H54 (cell line): Measurements from ENCODE around the gene RUBCN.

Experiments
- DNase-seq: peaks from one replicate; pipeline ENCODE4 v3.0.0; 2011; ENCODE audit warnings: low spot score, mixed read lengths; ENCODE audit not compliant: insufficient read length
- FAIRE-seq: peaks from 3 replicates; lab custom pipeline; 2011; peaks lifted over from hg19 to GRCh38; lab: Jason Lieb, UNC
- POLR2A ChIP-seq: IDR thresholded peaks from 2 replicates; pipeline ENCODE4 v1.6.1; 2011; ENCODE audit warnings: low read depth, mild to moderate bottlenecking, low read length

Gene RUBCN

DNA sequence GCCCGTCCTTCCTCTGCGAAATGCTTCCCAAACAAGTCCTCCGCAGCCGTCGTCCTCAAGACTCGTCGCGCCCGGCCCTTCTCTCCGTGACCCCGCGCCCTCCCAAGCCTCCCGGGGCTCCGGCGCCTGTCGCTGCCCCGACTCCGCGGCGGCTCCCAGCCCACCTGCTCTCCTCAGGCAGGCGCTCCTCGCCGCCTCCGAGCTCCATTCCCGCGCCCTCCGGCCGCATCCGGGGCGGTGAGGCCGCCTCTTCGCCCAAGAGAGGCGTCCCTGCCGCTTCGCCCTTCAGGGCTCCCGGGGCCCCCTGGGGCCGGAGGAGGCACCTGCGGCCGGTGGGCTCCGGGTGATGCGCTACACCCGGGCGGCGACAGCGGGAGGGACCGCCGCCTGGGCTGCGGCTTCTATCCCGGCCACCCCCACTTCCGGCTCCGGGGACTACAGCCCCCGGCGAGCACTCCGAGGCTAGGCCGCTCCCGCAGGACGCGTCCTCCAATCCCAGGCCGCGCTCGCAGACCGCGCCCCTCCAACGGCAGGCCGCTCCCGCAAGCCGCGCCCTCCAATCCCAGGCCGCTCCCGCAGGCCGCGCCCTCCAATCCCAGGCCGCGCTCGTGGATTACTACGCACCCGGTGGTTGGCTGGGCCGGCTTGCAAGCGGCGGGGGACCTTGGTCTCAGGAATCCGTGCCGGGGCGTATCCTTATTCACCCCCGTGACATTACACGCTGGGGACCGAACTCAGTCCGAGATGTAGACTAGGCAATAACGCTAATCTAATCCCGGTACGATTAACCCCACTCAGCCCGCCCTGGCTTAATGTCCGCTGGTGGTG, at the start of gene RUBCN:
TSS of gene RUBCN (minus strand) at position 414 of the 828 bp plus-strand sequence. CDS start at position 229, 185 bp downstream.
- peak; percentile 49; the same call in 1 of the 2 replicates for TF ChIP-seq POLR2A
- DNase-seq, result peak; percentile 98
- peak; percentile 78 for FAIRE-seq

DNA sequence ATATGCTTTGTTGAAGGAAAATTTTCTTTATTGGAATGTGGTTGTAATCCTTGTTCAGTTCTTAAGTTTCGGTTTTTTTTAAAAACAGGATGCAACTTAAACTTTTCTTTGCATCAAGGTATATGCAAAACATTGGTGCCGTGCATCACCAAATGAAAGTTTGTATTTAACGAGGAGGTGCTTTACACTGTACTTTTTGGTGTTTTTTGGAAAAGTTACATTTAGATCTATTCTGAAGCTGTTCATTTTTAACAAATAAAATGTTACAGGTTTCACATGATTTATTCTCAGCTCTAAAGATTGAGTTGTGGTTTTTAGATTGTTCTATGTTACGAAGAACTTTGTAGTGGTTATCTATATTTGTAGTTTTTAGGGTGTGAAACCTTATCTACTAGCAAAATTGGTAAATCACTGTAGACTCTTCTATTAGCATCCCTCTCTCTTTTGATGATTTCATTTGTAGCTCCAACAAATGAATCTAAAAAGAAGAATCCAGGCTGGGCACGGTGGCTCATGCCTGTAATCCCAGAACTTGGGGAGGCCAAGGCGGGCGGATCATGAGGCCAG, 47.4 kb upstream of the RUBCN start:
- FAIRE-seq (no peak), DNase-seq (no peak)
- no peak for TF ChIP-seq POLR2A

DNA sequence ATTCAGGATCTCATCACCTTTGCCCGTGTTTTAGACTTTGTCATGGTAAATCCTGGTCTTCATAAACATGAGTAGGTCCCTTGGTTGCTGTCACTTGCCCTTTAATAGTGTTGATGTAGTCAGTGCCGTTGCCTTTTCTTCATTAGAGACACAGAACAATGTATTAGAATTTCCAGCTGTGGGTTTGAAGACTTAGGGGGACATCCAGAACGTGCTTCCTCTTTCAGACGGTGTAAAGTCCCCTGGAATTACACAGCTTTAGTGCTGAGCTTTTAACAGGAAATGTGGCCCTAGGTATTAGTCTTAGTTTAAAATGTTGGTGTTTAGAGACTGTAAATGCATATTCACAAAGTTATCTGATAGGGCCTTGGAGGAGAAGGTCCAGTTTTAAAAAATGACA, 45.5 kb upstream of the RUBCN start:
- DNase-seq (no peak), FAIRE-seq (no peak)
- TF ChIP-seq POLR2A, result no peak

DNA sequence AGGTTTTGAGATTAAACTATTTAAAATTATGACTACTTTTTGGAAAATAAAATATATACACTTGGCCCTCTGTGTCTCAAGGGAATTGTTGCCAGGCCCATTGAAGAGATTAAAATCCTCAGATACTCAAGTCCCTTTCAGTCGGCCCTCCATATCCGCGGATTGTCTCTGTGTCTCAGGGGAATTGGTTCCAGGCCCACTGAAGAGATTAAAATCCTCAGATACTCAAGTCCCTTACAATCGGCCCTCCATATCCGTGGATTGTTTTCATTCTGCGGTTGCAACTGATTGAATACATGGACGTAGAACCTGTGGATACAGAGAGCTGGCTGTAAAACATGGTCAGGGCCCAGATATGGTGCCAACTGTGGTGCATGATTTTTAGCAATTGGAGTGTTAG, 38.6 kb upstream of the RUBCN start:
- DNase-seq, result no peak
- no peak for FAIRE-seq

DNA sequence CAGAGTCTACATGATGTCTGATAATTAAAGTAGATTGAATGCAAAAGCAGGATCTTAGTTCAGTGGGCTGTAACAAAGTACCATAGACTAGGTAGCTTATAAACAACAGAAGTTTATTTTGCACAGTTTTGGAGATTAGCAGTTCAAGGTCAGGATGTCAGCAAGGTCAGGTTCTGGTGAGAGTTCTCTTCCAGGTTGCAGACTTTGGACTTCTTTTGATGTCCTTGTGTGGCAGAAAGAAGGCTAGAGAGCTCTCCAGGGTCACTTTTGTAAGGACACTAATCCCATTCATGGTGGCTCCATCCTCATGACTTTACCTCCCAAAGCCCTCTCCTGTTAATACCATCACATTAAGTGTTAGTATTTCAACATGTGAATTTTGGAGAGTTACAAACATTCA, 25.1 kb upstream of the RUBCN start:
- DNase-seq (no peak), FAIRE-seq (no peak)
- TF ChIP-seq POLR2A, result no peak

More for the DNA sequence above, 38.6 kb upstream of the RUBCN start:
- TF ChIP-seq POLR2A, result no peak

DNA sequence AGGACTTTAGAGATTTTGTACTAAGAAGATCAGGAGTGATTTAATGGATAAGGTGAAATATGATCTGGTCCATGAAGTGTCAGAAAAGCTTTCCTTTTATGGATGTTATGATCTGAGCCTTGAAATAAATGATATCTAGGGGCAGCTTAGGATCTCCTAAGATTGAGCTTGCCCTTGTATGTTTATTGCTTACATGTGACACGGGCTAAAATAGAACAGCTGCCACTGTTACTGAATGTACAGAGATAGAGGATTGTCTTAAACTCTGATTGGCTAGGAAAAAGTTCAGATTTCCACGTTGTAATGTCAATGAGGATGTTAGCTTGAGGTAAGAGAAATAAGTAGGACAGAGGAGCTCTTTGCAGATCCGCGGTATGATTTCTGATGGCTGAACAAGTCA, 21.8 kb upstream of the RUBCN start:
- FAIRE-seq (peak; percentile 23), DNase-seq (no peak)
- TF ChIP-seq POLR2A, result no peak

DNA sequence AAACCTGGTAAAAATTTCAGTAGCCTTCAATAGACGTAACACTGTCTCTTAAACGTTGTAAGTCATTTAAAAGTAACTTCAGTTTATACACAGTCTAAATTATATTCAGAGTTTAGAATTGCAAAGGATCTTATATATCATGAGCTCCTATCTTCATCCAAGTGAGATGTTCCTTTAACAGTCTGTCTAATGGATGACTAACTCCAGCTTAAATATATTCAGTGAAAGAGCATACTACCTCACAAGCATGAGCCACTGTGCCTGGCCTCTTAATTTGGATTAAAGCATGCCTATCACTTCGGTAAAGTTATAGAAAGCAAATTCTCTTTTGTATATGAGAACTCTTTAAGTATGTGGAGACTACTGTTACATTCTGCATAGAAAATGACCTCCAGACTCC, 20.0 kb upstream of the RUBCN start:
- TF ChIP-seq POLR2A, result no peak
- DNase-seq, result no peak
- no peak for FAIRE-seq

DNA sequence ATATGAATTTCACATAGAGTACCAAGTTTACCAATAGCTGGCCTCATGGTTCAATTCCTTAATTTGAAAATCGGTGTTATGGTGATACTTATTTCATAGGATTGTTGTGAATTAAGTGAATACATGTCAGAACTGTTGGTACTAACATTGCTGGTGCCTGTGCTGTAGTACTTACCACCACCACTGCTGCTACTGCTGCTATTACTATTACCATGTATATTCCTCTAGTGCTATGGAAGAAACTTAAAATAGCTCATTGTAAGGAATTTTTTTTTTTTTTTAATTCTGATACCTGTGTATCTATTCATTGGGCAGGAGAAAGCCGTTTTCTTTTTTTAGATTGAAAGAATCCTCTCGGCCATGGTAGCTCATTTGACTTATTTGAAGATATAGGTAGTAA, 16.6 kb upstream of the RUBCN start:
- FAIRE-seq, result peak; percentile 50
- peak; percentile 36 for DNase-seq
- TF ChIP-seq POLR2A, result no peak

DNA sequence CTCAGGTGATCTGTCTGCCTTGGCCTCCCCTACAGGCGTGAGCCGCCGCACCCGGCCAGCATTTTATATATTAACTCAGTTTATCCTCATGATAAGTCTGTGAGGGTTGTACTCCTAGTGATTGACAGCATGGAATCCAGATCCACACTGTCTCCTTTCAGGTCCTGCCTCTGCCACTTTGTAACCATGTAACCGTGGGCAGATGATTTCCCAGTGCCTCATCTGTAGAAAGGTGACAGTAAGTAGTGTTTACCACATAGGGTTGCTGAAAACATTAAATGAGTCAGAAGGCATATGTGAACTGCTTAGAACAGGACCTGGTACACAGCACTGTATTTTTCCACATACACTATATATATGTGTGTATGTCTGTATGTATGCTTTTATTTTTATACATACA, 15.4 kb upstream of the RUBCN start:
- no peak for DNase-seq
- peak; percentile 38 for FAIRE-seq
- no peak for TF ChIP-seq POLR2A

DNA sequence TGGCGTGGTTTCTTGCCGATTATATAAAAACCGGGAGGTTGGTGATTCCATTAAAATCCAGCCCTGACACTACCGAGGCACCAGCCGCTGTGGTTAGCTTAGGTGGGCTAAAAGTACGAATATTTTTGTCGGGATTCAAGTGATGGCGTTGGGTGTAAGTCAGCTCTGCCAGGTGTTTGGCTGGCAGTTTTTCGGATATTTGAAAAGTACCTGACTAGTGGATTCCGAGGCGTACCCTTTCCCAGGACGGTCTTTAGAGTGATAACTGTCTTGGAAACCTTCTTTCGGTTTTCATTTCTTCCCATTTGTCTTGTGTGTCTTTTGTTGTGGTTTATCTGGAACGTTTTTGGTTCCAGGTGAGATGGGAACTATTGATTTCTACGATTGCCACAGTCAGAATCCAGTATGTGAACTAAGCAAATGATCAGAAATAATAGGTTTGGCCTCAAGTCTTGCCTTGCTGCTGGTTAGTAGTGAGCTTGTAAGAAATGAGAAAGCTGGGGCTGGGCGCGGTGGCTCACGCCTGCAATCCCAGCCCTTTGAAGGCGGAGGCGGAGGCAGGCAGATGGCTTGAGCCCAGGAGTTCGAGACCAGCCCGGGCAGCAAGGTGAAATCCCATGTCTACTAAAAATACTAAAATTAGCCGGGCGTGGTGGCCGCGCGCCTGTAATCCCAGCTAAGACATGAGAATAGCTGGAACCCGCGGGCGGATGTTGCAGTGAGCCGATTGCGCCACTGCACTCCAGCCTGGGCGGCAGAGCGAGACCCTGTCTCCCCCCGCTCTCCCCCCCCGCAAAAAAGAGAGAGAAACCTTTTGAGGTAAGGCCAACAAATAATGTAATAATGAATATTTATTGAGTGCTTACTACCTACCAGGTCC, 14.4 kb upstream of the RUBCN start:
- FAIRE-seq (peak; percentile 70), DNase-seq (no peak)
- no peak for TF ChIP-seq POLR2A

DNA sequence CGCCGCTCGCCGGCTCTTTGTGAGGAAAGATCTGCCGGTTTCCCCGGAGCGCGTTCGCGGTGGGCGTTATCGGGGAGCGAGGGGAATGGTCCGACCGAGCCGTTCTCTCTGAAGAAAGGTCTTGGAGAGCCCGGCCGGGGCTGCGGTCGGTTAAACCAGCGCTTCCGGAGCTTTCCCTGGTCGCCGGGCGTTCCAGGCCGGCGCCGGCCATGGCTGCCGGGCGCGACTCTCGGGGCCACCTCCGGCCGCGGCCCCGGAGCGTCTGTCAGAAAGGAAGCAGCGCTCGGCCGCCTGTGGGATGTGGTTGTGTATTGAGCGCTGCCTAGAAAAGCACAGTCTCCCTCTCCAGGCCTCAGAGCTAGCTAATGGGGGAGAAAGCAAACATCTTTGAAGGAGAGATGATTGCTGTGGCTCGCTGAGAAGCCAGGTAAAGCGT, 13.7 kb upstream of the RUBCN start:
- TF ChIP-seq POLR2A, result no peak
- DNase-seq, result peak; percentile 52
- FAIRE-seq, result no peak

DNA sequence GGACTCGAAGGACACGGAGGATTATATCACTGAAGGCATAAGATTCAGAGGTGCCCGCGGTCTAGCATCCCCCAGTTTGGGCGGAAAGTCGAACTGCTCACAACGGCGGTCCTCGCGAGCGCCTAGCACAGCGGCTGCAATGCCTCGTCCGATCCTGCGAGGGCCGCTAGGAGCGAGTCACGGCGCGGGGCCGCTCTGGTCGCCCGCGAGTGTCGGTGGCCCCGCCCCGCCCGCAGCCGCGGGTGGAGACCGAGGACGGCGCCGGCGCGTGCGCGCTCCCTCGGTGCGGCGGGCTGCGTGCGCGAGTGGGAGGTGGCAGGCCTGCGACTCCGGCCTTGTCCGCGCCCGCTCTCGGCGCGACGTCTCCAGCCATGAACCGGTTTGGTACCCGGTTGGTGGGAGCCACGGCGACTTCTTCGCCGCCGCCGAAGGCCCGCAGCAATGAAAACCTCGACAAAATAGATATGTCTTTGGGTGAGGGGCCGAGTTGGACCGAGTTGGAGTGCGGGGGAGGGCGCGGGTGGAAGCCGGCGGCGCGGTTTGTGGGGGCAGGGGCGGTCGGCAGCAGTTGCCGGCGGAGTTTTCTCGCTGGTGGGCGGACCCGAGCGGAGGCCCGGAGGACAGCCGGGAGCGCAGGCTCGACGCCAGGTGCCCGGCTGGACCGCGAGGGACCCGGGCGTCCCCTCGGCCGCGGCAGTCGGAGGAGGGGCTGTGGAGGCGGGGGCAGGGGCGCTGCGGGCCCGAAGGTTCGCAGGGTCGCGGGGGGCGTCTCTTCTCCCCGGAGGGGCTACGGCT, 13.1 kb upstream of the RUBCN start, which contains the start of gene FYTTD1:
TSS of gene FYTTD1 (plus strand) at position 283 of the 795 bp plus-strand sequence. CDS start at position 372, 89 bp downstream.
- FAIRE-seq (peak; percentile 23), DNase-seq (peak; percentile 92)
- peak; percentile 87 for TF ChIP-seq POLR2A

DNA sequence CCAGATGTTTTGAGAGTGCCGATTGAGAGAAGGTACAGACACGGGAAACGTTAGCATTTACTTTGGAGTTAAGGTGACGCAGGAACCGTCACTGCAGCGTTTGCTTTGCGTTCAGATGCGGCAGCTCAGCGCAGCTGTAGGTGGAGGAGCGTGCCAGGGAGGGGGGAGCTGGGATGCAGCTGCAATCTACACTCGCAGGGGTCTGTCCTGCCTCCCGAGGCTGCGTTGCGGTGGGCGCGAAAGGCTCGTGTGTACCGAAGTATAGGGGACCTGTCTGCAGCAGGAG, 12.6 kb upstream of the RUBCN start:
- DNase-seq (peak; percentile 75), FAIRE-seq (peak; percentile 88)
- no peak for TF ChIP-seq POLR2A
